Uterus (tissue), 4 donors: Measurements from ENCODE around the gene DTHD1. TPM values are rescaled to one million over a fixed set of nuclear protein-coding genes. Genes with fewer than 3 reads are reported as not detected.

Source experiments
- DNase-seq, 2 donors: peaks; one replicate each; pipeline ENCODE4 v3.0.0-alpha.2; 2019 to 2020
- H3K27ac ChIP-seq, 2 donors: fragments of 200-600 bp; sonication (generic); 1 replicate in 1 of 2; 2 replicates in 1 of 2; pipeline ENCODE4 v1.5.1; 2016 to 2018
- H3K27me3 ChIP-seq, 2 donors: fragments of 200-600 bp; sonication (generic); one replicate each; pipeline ENCODE4 v1.5.1; 2018 to 2019; ENCODE audit warnings: control low read depth in 1 of 2
- H3K36me3 ChIP-seq, 2 donors: fragments of 200-600 bp; sonication (generic); one replicate each; pipeline ENCODE4 v1.5.1; 2019; ENCODE audit warnings: control low read depth in 1 of 2
- H3K4me1 ChIP-seq, 2 donors: fragments of 200-600 bp; sonication (generic); one replicate each; pipeline ENCODE4 v1.5.1; 2018 to 2019; ENCODE audit warnings: control low read depth in 1 of 2
- H3K4me3 ChIP-seq, 2 donors: fragments of 200-600 bp; sonication (generic); 1 replicate in 1 of 2; 2 replicates in 1 of 2; pipeline ENCODE4 v1.5.1; 2018 to 2019; ENCODE audit warnings: mild to moderate bottlenecking in 1 of 2
- H3K9me3 ChIP-seq, 2 donors: fragments of 200-600 bp; sonication (generic); one replicate each; pipeline ENCODE4 v1.5.1; 2019; ENCODE audit warnings: control low read depth in 1 of 2
- POLR2A ChIP-seq, 2 donors: fragments of 450-650 bp; IDR thresholded peaks; one replicate each; pipeline ENCODE4 v1.6.1; 2016; ENCODE audit warnings: antibody characterized with exemption in 2 of 2, mild to moderate bottlenecking in 1 of 2, moderate library complexity in 1 of 2
- intact Hi-C: fragments of 100-400 bp; cut with DNase I; formaldehyde crosslinking; loops from one replicate; pipeline ENCODE4 v1.15.1; 2023; ENCODE audit warnings: low total_unique reads
- total RNA-seq, 4 donors: library from RNA; depleted of rRNA in 3 of 4; stranded (reverse); fragments of >200 nt in 3 of 4; gene quantifications; one replicate each; pipeline versions ENCODE4 v1.1.0 to v1.2.4, GENCODE V29; 2014 to 2023
- TF ChIP-seq, protein P1 (sequence below), 4 experiments: fragments of 200-600 bp in 2 of 4; fragments of 450-650 bp in 2 of 4; sonication (generic) in 2 of 4; IDR thresholded peaks; one replicate each; pipeline ENCODE4 v1.5.1; 2016 to 2019; ENCODE audit warnings: antibody characterized with exemption in 4 of 4, mild to moderate bottlenecking in 2 of 4, moderate library complexity in 1 of 4
- donor health status: DM: yes; HTN: yes; CAD: no.

The DTHD1 gene
- total RNA-seq, 4 donors from 2014 or later = 1.0 to 2.5 (median 2.1) TPM

- no peaks in the 10 kb centered on the region for H3K36me3 ChIP-seq
- no peak overlapping the region for H3K27ac ChIP-seq
- H3K9me3 ChIP-seq = no peaks in the 10 kb centered on the region
- H3K27me3 ChIP-seq = no peaks in the 10 kb centered on the region
- intact Hi-C loops = no loop called here
- no peak overlapping the region for H3K4me3 ChIP-seq
- no peak for TF ChIP-seq POLR2A (IDR thresholded peaks at IDR 0.05)
- TF ChIP-seq, protein P1, sequence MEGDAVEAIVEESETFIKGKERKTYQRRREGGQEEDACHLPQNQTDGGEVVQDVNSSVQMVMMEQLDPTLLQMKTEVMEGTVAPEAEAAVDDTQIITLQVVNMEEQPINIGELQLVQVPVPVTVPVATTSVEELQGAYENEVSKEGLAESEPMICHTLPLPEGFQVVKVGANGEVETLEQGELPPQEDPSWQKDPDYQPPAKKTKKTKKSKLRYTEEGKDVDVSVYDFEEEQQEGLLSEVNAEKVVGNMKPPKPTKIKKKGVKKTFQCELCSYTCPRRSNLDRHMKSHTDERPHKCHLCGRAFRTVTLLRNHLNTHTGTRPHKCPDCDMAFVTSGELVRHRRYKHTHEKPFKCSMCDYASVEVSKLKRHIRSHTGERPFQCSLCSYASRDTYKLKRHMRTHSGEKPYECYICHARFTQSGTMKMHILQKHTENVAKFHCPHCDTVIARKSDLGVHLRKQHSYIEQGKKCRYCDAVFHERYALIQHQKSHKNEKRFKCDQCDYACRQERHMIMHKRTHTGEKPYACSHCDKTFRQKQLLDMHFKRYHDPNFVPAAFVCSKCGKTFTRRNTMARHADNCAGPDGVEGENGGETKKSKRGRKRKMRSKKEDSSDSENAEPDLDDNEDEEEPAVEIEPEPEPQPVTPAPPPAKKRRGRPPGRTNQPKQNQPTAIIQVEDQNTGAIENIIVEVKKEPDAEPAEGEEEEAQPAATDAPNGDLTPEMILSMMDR (IDR thresholded peaks at IDR 0.05) = no peak
- no peak for DNase-seq
- H3K4me1 ChIP-seq = no peaks in the 10 kb centered on the region
These were observed 31.9 kb downstream of the DTHD1 start for GRCh38 chr4:36313301-36313700.

GRCh38 chr4:36313703-36314102 lies 32.3 kb downstream of the DTHD1 start:
- intact Hi-C loops = no loop called here

DNA sequence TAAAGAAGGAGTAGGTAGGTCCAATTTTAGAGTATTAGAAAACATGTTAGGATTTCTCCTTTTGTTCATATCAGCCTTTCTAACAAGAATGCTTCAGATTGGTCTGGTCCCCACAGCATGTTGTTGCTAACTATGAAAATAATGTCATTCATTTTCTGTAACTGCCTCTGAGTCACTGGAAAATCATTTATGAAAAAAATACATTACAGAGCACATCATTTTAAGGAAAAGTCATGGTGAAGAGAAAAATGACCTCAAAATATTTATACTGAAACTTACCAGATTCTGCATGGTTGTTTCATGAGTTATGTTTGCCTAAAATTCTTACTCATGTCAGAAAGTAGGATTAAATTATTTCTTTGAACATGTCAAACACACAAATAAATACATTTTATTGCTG lies 35.2 kb downstream of the DTHD1 start:
- intact Hi-C loops = no loop called here
- H3K4me1 ChIP-seq = no peaks in the 10 kb centered on the region
- no peak overlapping the region for H3K4me3 ChIP-seq
- DNase-seq = no peak
- H3K27ac ChIP-seq = no peak overlapping the region
- H3K9me3 ChIP-seq = no peaks in the 10 kb centered on the region
- H3K36me3 ChIP-seq = no peaks in the 10 kb centered on the region
- TF ChIP-seq, protein P1 (IDR thresholded peaks at IDR 0.05) = no peak
- no peak for TF ChIP-seq POLR2A (IDR thresholded peaks at IDR 0.05)
- H3K27me3 ChIP-seq = no peaks in the 10 kb centered on the region

More at GRCh38 chr4:36313703-36314102, 32.3 kb downstream of the DTHD1 start:
- DNase-seq = no peak
- no peaks in the 10 kb centered on the region for H3K4me1 ChIP-seq
- no peaks in the 10 kb centered on the region for H3K27me3 ChIP-seq
- H3K27ac ChIP-seq = no peak overlapping the region
- H3K4me3 ChIP-seq = no peak overlapping the region
- H3K9me3 ChIP-seq = no peaks in the 10 kb centered on the region
- no peaks in the 10 kb centered on the region for H3K36me3 ChIP-seq
- no peak for TF ChIP-seq POLR2A (IDR thresholded peaks at IDR 0.05)
- TF ChIP-seq, protein P1 (IDR thresholded peaks at IDR 0.05) = no peak

- Histone ChIP-seq H3K9me3 (no peaks in the 10 kb centered on the region), H3K4me3 (no peak overlapping the region), H3K27ac (no peak overlapping the region), H3K36me3 (no peaks in the 10 kb centered on the region), H3K4me1 (no peaks in the 10 kb centered on the region), H3K27me3 (no peaks in the 10 kb centered on the region)
- TF ChIP-seq POLR2A (IDR thresholded peaks at IDR 0.05) = no peak
- TF ChIP-seq, protein P1 (IDR thresholded peaks at IDR 0.05) = no peak
- intact Hi-C loops = no loop called here
- DNase-seq = no peak
These were observed 36.3 kb downstream of the DTHD1 start for GRCh38 chr4:36317721-36318120.

DNA sequence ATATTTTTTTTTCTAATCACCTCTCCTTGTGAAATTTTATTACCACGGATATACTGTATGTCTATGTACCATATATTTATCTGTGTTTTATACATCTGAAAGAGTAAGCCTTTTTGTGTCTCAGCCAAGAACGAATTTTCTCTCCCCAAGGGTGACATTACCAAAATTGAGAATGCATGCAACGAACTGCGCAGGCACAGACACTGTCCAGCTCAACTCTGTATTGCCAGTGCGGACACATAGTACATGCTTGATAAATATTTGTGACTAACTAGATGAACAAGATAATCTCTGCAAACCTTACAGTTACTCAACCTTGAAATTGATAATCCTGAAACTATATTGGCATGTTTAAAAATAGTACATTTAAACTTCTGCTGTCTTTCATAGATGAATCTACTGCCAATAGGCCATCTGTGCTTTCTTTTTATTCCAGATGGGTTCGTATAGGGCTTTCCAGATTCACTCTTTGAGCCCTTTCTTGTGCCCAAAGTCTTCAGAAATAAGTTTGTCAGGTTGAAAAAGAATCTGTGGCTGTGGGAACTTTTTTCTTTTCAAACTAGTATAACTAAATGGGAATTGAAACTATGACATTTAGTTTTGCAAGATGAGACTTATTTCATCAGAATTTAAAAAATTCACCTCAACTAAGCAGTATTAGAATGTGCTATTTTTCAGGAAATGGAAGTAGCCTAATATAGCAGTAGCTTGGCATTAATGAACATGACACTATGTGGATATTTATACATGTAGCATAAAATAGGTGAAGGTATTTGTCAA lies 38.9 kb downstream of the DTHD1 start:
- H3K27me3 ChIP-seq = no peaks in the 10 kb centered on the region
- intact Hi-C loops = no loop called here

More for the DNA sequence above, 38.9 kb downstream of the DTHD1 start:
- no peak overlapping the region for H3K27ac ChIP-seq
- DNase-seq = no peak
- H3K4me3 ChIP-seq = no peak overlapping the region
- H3K9me3 ChIP-seq = no peaks in the 10 kb centered on the region
- H3K4me1 ChIP-seq = no peaks in the 10 kb centered on the region
- no peaks in the 10 kb centered on the region for H3K36me3 ChIP-seq
- TF ChIP-seq POLR2A (IDR thresholded peaks at IDR 0.05) = no peak
- TF ChIP-seq, protein P1 (IDR thresholded peaks at IDR 0.05) = no peak
